Measurements from ENCODE around the gene PAPOLB. TPM values are rescaled to one million over a fixed set of nuclear protein-coding genes. Genes with fewer than 3 reads are reported as not detected.

PAPOLB gene
- total RNA-seq, 1 experiment from 2014 or later = not detected

DNA sequence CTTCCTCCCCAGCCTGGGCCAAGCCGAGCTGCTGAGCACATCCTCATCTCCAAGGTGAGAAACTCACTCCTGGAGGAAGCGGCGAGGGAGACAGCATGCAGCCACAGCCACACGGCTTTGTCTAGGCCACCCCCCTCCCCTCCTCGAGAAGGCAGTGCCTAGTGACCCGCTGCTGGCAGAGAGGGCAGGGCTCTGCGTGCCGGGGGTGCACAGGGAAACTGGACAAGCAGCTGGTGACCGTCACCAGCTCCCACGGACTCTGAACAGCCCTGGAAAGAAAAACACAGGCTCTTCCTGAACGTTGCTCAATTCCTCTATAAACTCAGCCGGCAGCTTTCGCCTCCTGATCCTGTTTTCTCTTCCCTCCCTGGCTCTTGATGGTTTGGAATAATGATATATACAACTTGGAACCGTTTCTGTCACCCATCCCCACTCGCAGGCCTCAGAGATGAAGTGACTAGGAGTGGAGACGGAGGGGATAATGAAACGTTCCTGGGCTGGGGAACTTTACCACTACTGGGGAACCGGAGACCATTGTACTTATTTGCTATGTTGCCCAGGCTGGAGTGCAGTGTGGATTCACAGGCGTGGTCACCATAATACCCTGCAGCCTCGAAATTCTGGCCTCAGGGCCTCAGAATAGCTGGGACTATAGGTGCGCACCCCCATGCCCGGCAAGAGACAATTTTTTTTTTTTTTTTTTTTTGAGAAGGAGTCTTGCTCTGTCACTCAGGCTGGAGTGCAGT is 19.3 kb downstream of the PAPOLB start:
- no peak for DNase-seq (ENCODE audit: low spot score)

DNA sequence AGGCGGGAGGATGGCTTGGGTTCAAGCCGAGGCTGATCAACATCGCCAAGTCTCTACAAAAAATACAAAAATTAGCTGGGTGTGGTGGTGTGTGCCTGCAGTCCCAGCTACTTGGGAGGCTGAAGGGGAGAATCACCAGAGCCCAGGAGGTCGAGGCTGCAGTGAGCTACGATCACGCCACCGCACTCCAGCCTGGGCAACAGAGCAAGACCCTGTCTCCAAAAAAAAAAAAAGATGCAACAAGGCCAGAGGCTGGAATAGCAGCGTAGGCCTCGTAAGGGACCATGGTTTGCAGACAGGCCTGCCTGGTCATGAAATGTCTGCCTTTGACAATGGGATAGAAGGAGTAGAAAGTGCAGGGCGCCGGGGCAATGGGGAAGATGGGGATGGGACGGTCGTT is 20.0 kb downstream of the PAPOLB start:
- no peak for DNase-seq (ENCODE audit: low spot score)

DNA sequence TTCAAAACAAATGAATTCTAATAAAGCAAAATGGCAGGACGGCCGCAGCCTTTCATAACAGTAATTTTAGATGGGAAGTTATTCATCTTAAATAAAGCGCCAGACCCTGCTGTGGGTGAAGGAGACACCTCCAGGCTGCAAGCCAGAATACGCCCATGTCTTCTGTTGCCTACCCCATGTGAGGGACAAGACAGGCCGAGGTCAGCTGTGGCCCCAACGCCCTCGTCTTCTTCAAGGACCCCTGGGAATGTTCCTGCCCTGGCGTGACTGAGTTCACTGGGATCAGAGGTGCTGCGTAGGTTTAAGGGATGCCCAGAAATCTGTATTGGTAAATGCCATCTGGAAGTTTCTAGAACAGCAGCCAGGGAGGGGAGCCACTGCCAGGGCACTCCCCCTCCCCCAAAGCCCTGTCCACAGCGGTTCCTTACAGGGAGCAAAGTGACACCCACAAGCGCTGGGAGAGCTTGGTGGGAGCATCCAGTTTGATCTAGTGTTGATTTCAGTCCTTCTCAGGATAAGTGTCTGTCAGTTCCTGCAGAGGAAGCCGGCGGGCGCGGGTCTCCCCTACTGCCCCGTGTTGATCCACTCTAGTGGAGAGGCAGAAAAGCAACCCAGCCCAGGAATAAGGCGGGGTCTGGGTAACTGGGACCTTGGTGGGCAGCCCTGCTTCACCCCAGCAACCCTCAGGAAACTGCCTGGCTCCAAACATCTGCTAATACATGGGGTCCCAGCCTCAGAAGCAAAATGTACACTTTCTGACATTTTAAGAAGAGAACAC is 20.6 kb downstream of the PAPOLB start:
- no peak for DNase-seq (ENCODE audit: low spot score)

DNA sequence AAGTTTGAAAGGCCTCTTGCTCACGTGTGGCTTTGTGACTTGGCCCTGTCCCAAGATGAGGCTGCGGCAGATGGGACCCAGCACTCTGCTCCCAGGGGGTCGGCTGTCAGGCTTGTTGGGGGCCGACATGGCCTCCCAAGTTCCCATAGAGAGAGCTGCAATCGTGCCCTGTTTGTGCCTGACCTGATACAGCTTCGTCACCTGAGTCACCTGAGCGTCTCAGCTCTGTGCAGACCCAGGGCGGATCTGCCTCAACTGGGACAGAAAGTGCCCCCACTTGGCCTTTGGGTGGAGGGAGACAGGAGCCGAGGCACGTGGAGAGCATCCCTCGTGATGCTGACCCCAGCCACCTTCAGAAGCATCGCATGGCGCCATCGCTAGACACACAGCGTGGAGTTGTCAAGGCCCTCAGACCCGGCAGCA is 21.7 kb downstream of the PAPOLB start:
- DNase-seq (ENCODE audit: low spot score) = no peak

DNA sequence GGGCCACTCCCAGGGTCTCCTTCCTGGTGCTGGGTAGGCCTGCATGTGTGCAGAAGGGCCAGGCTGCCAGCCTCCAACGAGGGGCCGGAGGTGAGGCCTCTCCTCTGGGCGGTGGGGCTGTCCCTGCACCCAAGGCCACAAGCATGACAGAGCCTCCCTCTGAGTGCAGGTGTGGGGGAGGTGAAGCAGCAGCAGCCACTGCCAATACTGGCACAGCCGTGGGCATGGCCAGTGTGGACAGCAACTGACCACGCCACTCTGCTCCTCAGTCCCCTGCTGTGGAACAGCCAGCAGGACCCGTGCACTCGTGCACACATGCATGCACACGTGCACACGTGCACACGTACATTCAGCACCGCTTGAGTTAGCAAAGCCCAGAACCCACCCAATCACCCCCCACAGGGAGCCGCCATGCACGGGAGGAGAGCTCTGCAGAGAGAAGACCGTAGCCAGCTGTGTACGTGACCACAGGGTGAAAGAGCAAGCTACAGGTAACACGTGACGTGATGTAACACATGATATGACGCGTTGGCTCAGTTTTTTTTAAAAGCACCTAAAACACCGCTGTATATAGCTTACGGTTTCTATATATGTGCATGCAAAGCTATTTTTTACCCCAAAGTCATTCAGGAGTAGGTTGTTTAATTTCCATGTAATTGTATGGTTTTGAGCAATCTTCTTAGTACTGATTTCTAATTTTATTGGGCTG is 23.1 kb downstream of the PAPOLB start:
- no peak for DNase-seq (ENCODE audit: low spot score)

DNA sequence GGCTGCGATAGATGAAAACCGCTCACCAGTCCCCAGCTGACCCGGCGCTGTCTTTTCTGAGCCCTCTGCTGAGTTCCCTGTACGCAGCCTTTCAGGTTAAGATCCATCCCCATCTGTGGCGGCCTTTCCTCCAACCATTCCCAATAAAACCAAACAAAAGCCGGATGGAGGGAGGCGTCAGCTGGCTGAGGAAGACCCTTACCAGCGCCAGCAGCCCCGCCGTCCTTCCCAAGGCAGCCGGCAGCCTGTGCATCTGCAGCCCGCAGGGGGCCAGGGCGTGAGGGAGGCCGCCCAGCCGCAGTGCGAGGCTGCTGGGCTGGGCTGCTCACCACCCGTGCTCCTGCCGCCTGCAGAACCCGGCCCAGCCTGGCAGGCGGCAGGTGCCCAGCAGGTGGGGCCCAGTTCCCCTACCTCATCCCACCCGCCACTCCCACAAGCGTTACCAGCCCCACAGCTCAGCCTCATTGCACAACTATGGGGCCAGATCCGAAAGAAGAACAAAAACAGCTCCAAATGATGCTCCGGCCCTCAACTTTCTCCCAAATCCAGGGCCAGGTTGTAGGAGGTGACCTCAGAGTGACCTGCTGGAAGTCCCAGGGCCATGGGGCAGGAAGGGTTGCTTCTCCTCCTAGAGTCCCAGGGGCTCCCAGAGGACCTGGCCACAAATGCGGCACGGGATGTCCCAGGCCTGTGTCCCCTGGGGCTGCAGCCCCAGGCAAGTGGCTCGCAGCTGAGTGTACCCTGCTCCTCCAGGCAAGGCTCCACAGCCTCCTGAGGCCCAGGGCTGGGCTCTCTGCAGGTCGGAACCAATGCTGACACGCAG is 23.8 kb downstream of the PAPOLB start:
- no peak for DNase-seq (ENCODE audit: low spot score)

DNA sequence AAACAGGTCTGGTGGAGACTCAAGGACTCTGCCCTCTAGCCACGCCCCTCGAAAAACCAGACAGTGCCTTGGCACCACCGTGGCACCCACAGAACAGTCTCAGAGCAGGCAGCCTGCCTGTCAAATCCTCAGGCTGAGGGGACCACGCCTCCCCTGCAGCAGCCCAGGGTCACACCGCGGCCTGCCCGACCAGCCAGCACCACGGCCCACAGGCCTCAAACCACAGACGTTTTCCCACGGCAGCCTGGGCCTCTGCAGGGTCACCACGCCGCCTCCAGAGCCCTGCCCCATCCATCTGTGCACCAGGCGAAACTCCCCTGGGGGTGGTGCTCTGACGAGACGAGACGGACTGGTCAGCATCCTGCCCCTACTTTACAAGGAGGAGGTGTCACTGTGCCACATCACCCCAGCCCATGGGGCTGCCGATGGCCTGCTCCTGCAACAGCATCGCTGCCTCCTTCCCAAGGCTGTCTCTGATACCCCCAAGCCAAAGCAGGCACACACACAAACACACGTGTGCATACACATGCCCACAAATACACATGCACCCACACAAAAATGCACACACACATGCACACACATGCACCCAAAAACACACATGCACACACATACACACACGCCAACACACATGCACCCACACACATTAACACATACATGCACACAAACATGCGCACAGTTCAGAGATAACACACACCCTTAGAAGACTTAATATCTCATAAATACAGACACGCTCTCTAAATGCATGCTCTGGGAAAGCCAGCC is 24.6 kb downstream of the PAPOLB start:
- DNase-seq (ENCODE audit: low spot score) = no peak

DNA sequence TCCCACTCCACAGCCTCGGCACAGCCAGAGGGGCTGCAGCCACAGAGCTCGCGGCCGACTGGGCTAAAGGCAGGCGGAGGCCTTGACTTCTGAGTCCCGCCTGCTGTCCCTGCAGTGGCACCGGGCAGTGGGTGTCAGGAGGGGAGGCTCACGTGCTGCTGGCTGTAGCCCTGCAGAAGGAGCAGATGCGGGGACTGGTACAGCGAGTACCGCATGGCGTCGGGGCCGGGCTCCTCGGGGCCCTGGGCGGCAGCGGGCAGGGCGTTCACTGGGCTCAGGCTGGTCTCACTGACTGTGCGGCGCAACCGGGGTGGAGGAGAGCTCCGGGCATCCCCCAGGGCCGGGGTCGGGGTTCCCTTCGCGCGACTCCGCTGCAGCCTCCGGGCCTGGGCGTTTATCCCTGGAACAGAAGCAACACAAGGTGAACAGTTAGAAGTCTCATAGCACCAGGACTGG is 25.6 kb downstream of the PAPOLB start:
- no peak for DNase-seq (ENCODE audit: low spot score)

DNA sequence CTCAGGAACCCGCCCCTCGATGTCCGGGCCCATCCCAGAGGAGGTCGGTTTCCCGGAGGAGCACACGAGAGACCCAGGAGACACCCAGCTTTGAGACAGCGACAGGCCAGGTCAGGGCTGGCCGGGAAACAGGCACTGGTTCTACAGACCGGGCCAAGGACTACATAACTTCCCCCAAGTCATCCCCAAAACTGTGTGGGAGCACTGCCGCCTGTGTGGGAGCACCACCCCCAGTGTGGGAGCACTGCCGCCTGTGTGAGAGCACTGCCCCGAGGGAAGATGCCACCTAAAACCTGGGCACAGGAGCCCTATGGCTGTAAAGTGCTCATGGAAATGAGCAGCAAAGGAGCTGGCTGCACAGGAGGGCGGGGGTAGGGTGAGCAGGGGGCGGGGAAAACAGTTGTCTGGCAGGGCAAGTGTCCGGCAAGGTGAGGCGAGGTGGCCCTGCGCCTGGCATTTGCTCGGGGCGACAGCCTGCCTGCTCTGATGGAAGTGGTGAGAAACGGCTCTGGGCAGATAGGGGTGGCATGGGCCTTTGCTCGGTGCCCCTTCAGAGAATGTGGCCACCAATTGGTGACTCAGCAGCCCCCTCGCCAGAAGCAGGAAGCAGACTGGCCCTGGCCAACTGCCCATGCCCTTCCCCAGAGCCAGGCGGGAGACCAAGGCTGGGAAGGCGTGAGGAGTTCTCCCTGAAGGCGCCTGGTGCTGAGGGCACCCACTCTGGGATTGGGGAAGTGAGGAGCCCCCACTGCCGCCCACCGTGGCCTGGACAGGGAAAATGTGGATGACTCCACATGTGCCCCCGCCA is 26.2 kb downstream of the PAPOLB start:
- DNase-seq (ENCODE audit: low spot score) = no peak

DNA sequence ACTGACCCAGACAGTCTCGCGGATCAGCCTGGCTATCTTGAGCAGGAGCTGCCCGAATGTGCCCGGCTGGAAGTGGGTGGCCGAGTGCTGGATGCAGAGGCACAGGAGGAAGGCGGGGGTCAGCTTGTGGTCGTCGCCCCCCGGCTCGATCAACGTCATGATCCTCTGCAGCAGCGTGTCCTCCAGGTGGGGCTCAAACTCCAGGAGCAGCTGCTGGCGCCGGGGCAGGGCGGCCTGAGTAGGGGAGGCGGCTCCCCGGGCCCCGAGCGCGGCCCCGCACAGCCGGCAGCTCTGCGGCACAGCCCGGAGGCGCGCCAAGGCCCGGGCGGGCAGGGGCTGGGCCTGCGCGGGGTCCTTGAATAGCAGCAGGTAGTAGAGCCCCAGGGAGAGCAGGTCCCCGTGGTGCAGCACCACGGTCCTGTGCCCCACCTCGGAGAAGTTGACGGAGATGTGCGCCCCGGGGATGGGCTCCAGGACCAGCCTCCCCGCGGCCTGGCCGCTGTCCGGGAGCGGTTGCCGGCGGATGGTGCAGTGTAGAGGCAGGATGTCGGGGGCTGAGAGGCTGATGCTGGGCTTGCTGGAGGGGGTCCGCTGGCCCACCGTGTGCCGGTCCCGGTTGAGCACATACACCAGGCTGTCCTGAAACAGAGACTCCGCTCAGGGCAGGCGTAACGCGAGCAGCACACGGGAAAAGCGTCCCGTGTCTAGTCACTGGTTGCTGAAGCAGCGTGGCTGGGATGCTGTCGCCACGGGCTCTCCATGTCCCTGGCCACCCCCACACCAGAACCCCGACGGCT is 27.0 kb downstream of the PAPOLB start:
- no peak for DNase-seq (ENCODE audit: low spot score)

DNA sequence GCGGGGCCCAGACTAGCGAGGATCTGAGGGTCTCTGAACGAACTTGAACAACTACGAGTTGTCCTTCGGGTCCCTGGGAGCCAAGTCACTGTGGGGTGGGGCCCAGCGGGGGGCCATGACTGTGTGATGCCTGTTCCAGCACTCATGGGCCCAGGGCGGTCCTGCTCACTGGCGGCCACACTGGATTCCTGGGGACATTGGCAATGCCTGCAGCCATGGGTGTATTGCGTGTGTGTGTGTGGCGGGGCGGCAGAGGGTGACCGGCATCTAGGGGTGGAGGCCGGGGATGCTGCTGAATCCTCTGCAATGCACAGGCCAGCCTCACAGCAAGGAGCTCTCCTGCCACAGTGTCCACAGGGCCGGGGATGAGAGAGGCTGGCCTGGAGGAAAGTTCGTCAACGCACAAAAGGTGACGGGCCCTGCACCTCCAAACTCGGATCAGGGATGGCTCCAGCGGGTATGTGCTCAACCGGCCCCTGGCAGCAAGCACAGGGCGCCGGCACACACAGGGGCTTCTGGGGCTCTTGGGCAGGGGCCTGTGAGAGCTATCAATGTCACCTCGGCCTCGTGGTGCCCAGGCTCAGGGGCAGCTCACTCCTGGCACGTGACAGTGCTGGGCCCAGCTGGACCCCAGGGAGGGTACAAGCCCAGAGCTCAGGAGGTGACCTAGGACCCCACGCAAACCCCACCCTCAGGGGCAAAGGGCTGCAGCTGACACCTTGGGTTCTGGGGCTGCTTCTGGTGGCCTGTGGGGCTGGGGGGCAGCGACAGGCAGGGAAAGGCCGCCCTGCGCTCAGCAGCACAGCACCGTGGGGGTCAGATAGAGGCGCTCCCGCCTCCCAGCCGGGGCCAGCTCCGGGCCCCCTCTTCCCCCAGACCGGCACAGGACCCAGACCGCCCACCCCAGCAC is 27.9 kb downstream of the PAPOLB start:
- DNase-seq (ENCODE audit: low spot score) = no peak

DNA sequence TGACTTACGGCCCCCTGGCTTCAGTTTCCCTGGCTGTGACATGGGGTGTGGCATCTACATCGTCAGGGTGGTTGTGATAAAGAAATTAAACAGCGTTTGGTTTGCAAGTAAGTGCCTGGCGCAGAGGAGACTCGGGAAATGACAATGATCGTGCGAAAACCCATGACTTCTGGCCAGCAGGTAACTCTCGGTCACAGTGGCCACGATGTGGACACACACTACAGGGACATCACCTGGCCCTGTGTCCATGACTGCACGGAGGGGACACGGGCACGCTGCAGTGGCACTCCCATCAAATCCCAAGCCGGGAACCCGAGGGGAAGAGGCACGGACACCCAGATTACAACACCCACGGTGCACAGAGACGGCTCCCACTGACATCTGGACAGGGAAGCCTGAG is 28.7 kb downstream of the PAPOLB start:
- no peak for DNase-seq (ENCODE audit: low spot score)

DNA sequence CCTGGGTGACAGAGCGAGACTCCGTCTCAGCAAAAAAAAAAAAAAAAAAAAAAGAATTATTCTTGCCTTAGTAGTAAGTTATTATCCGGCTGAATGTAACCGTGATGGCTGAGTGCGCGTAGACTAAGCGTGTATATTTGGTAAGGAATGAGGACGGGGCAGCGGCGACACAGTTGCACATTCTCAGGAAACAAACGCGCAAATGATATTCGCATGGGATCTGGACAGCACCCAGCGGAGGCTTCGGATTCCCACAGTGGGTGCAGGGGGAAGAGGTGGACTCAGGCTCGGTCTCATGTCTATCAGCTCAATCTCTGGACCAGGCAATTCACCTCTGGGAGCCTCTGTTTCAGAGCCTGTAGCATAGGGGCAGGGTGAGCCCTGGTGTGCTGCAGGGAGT is 29.1 kb downstream of the PAPOLB start:
- DNase-seq (ENCODE audit: low spot score) = no peak

DNA sequence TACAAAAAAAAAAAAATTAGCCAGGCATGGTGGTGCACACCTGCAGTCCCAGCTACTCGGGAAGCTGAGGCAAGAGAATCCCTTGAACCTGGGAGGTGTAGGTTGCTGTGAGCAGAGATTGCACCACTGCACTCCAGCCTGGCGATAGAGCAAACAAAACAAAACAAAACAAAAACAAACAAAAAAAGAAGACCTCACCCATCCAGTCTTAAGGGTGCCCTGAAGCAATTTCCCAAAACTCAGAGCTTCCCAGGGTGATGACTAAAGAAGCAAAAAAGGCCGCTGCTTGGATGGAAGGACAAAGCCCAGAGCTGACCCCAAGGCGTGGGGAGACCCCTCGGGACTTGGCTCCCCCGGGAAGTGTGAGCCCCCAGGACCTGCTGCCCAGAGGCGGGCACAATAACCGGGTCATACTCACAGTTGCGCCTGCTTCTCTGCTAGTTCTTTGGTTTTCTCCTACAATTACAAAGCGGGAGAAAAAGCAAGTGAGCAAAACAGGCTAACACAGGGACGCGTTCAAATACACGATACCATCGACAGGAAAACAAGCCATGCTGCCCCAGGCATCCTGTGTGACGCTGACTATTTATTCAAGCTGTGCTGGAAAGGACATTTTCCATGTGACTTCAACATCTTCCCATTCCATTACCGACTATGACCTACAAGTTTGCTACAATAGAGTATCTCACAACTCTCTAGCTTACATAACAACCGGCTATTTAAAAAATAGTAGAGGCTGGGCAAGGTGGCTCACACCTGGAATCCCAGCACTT is 29.9 kb downstream of the PAPOLB start:
- no peak for DNase-seq (ENCODE audit: low spot score)

DNA sequence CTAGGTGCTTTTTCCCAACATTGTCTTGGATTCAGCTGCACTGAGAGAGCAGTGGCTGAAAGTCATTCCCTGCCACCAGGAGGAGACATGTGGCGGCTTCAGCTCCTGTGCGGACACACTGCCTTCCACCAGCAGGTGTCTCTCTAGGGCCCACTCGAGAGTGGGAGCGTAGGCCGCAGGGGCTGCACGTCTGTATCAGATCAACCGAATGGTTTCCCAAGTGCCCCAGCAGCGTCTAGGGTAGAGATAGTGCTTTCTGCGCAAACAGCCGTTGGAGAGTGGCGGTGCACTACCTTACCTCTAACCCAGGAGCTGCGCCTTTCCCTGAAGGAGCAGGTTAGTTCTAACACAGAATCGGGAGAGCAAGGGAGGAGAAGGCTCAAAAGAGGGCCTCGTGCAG is 31.7 kb downstream of the PAPOLB start:
- DNase-seq (ENCODE audit: low spot score) = peak; percentile 84

DNA sequence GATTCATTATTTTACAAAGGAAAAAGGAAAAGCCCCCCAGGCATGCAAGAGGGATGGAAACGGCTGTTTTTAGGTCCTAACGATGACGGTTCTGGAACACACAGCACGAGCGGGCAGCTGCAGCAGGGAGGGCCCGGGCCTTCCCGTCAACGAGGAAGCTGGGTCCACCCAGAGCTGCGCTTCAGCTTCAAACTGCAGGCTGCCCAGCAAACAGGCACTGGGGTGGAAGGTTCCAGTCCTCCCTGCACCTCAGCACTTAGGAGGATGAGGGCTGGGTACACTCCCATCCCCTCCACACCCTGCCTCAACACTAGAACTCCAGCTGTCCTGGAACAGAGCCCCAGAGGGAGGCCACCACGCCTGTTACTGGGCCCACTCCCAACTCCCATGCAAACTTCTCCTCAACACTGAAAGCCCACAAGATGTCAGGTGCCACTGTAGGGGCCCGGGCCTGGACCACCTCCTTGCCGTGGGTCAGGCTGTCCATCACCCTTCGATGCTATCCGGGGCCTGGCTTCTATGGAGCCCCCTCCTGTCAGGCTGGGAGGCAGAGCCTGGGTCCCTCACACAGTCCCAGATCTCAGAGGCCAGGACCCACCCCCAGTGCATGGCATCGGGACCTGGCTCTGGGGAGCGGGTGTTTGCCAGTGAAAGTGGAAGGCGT is 33.0 kb downstream of the PAPOLB start:
- DNase-seq (ENCODE audit: low spot score) = no peak

DNA sequence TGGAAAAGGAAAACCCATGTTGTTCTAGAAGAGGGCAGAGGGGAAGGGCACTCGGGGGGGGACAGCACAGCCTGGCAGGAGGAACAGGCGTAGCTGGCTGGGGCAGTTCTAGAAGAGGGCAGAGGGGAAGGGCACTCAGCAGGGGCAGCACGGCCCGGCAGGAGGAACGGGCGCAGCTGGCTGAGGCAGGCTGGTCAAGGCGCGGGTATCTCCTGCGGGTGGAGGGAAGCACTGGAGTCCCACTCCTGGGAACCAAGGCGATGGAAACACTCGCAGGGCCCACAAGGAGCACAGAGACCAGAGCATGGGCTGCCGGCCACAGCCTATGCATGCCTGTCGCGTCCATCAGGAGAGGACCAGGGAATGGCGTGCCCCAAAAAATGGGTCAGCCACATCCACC is 36.7 kb downstream of the PAPOLB start:
- DNase-seq (ENCODE audit: low spot score) = no peak

Measured in HT-29 (cell line).